Spinal cord (tissue), 10 donors: ENCODE results near the gene NDUFB10. TPM values are rescaled to one million over a fixed set of nuclear protein-coding genes. Genes with fewer than 3 reads are reported as not detected.

Source experiments
- DNase-seq, 6 donors: peaks; one replicate each; pipeline versions ENCODE4 v3.0.0 to v3.0.0-alpha.2; 2013 to 2015; ENCODE audit warnings: low spot score in 6 of 6, low read depth in 4 of 6
- H3K27ac ChIP-seq: one replicate; pipeline ENCODE4 v1.5.1; 2013; ENCODE audit warnings: low read depth, low read length, control low read depth
- H3K27me3 ChIP-seq: one replicate; pipeline ENCODE4 v1.6.1; 2013; ENCODE audit warnings: low read length; ENCODE audit not compliant: control insufficient read depth, insufficient read depth
- H3K36me3 ChIP-seq: one replicate; pipeline ENCODE4 v1.6.1; 2013; ENCODE audit warnings: low read length; ENCODE audit not compliant: control insufficient read depth, insufficient read depth
- H3K4me1 ChIP-seq: one replicate; pipeline ENCODE4 v1.6.1; 2013; ENCODE audit warnings: low read length; ENCODE audit not compliant: control insufficient read depth, insufficient read depth
- H3K4me3 ChIP-seq: one replicate; pipeline ENCODE4 v1.5.1; 2013; ENCODE audit warnings: low read depth, low read length, control low read depth
- H3K9me3 ChIP-seq: one replicate; pipeline ENCODE4 v1.6.1; 2013; ENCODE audit warnings: low read length; ENCODE audit not compliant: control insufficient read depth, insufficient read depth
- WGBS: methylation state at CpG from one replicate; pipeline ENCODE4 v1.1.5; 2013; ENCODE audit warnings: missing lambda C conversion rate; ENCODE audit not compliant: insufficient coverage; 5-methylcytosine and 5-hydroxymethylcytosine counted together
- polyA plus RNA-seq, 2 donors: library from polyadenylated mRNA; unstranded; fragments of 120-200 nt; gene quantifications; one replicate each; pipeline ENCODE4 v1.2.1, GENCODE V29; 2013; ENCODE audit not compliant: insufficient read length in 2 of 2
- total RNA-seq, 2 donors: library from RNA; depleted of rRNA in 1 of 2; stranded (reverse); fragments of 120-200 nt in 1 of 2; fragments of >200 nt in 1 of 2; gene quantifications; one replicate each; pipeline versions ENCODE4 v1.2.3 to v1.2.4, GENCODE V29; 2013 to 2014
- donor health status: healthy.

Gene NDUFB10
- total and polyA plus RNA-seq, 4 donors, result 78.7 to 178 (median 158) TPM

- H3K27me3 ChIP-seq, result peaks cover 32% of the 10 kb centered on the region
- H3K27ac ChIP-seq, result peak overlapping the region; percentile 80
- peak overlapping the region; percentile 56 for H3K4me3 ChIP-seq
- no peaks in the 10 kb centered on the region for H3K9me3 ChIP-seq
- H3K4me1 ChIP-seq, result peaks cover 63% of the 10 kb centered on the region
- WGBS, result 20% methylated on average over 17 of the region's 19 CpGs
- peaks cover 52% of the 10 kb centered on the region for H3K36me3 ChIP-seq
- peak in 1 of 6 donors; percentile 13 for DNase-seq
Measured at GRCh38 chr16:1982991-1983543, 23.7 kb downstream of the NDUFB10 start.

- H3K9me3 ChIP-seq, result no peaks in the 10 kb centered on the region
- peak; percentile 79 to 96 (median 86) for DNase-seq
- H3K27me3 ChIP-seq, result peaks cover 31% of the 10 kb centered on the region
- WGBS, result under 1% methylated on average over 109 of the region's 109 CpGs
- H3K36me3 ChIP-seq, result peaks cover 46% of the 10 kb centered on the region
- H3K4me1 ChIP-seq, result peaks cover 64% of the 10 kb centered on the region
- peak within 1 kb of the TSS; percentile 61 for H3K4me3 ChIP-seq
- H3K27ac ChIP-seq, result peak within 1 kb of the TSS; percentile 80
Measured at GRCh38 chr16:1983544-1984346, 24.4 kb downstream of the NDUFB10 start, which contains the start of gene GFER. TSS of gene GFER (plus strand) at chr16:1984193. CDS start at chr16:1984219, 26 bp downstream.

DNA sequence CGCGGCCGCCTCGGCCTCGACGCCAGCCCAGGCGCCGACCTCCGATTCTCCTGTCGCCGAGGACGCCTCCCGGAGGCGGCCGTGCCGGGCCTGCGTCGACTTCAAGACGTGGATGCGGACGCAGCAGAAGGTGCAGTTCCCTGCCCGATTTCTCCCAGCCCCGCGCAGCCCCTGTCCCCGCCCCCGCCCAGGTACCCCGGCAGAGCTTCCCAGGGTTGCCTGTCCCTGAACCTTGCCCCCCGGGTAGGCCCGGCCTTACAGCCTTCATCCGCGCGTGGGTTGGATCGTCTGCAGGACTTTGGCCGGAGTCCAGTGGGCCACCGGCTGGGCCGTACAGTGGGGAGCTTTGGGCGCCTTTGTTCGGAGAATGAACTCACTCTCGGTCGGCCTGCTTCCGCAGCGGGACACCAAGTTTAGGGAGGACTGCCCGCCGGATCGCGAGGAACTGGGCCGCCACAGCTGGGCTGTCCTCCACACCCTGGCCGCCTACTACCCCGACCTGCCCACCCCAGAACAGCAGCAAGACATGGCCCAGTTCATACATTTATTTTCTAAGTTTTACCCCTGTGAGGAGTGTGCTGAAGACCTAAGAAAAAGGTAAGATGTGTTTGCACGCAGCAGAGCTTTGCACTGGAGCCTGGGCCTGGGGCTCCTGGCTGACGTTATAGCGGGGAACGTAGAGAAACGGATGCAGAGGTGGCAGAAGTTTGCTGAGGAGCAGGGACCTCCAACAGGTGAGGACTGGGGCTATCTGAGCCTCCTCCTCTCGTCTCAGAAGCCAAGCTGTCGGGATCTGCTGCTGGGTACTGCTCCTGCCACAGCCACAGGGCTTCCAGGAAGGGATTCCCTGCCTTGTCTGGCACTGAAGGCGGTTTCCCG lies 25.2 kb downstream of the NDUFB10 start:
- 7% methylated on average over 56 of the region's 58 CpGs for WGBS

DNA sequence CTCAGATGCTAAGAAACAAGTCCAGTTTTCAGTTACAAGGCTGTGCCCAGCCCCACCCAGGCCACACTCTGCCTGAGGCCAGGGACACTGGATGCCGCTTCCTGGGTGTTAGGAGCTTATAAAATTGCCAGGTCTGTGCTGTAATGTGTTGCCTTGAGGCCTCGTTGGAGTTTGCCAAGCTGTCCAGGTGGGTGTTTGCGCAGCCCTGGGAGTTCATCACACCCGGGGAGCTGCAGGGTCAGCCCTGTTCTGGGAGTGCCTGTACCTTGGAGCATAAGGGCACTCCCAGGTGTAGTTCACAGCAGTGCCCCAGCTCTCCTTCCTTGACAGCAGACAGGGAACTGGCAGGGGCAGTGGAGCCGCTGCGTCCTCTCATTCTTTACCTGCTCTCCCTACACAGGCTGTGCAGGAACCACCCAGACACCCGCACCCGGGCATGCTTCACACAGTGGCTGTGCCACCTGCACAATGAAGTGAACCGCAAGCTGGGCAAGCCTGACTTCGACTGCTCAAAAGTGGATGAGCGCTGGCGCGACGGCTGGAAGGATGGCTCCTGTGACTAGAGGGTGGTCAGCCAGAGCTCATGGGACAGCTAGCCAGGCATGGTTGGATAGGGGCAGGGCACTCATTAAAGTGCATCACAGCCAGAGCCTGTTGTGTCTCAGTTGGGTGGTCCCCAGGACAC lies 26.3 kb downstream of the NDUFB10 start:
- H3K27me3 ChIP-seq, result peaks cover 29% of the 10 kb centered on the region
- H3K4me1 ChIP-seq, result peaks cover 66% of the 10 kb centered on the region
- no peak for DNase-seq
- H3K27ac ChIP-seq, result no peak overlapping the region
- no peaks in the 10 kb centered on the region for H3K9me3 ChIP-seq
- WGBS, result 97% methylated on average over 14 of the region's 14 CpGs
- no peak overlapping the region for H3K4me3 ChIP-seq
- H3K36me3 ChIP-seq, result peaks cover 34% of the 10 kb centered on the region

More for the DNA sequence above, 25.2 kb downstream of the NDUFB10 start:
- Histone ChIP-seq H3K36me3 (peaks cover 43% of the 10 kb centered on the region), H3K9me3 (no peaks in the 10 kb centered on the region), H3K4me3 (peak overlapping the region; percentile 61), H3K4me1 (peaks cover 70% of the 10 kb centered on the region), H3K27ac (no peak overlapping the region), H3K27me3 (peaks cover 34% of the 10 kb centered on the region)
- DNase-seq, result no peak

DNA sequence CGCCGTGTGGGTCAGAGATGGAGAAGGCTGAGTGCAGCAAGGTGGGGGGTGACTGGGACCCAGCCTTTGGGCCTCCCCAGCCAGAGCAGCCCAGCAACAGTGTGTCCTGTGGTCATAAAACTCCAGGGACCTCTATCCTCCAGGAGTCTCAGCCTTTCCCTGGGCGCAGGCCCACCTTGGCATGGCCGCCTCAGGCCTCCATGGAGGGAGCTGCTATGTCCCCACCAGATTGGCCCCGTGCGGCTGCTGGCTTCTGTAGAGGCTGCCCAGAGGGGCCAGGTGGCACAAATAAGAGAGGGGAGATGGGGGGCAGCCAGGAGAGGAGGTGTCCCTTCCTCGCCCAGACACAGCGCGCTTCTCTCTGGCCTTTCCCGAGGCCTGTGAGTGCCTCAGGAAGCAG lies 27.9 kb downstream of the NDUFB10 start:
- Histone ChIP-seq H3K4me3 (no peak overlapping the region), H3K27me3 (peaks cover 32% of the 10 kb centered on the region), H3K36me3 (peaks cover 32% of the 10 kb centered on the region), H3K4me1 (peaks cover 64% of the 10 kb centered on the region), H3K27ac (no peak overlapping the region), H3K9me3 (no peaks in the 10 kb centered on the region)
- 86% methylated on average over 5 of the region's 10 CpGs for WGBS
- DNase-seq, result no peak

- peaks cover 56% of the 10 kb centered on the region for H3K4me1 ChIP-seq
- peak within 1 kb of the TSS; percentile 31 for H3K4me3 ChIP-seq
- peaks cover 32% of the 10 kb centered on the region for H3K27me3 ChIP-seq
Measured at GRCh38 chr16:1989209-1990100, 30.1 kb downstream of the NDUFB10 start, which contains the start of gene SYNGR3. TSS of gene SYNGR3 (plus strand) at chr16:1989970. CDS start at chr16:1990103, 133 bp downstream.

DNA sequence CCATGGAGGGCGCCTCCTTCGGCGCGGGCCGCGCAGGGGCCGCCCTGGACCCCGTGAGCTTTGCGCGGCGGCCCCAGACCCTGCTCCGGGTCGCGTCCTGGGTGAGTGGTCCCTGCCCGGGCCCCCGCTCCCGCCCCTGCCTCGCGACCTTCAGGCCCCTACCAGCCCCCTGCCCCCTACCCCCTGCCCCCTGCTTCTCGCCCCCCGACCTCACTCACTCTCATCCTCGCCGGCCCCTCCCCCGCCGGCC lies 30.7 kb downstream of the NDUFB10 start:
- no peak overlapping the region for H3K27ac ChIP-seq
- H3K4me1 ChIP-seq, result peaks cover 50% of the 10 kb centered on the region
- WGBS, result under 1% methylated on average over 15 of the region's 25 CpGs
- no peak for DNase-seq
- peaks cover 32% of the 10 kb centered on the region for H3K27me3 ChIP-seq
- no peaks in the 10 kb centered on the region for H3K9me3 ChIP-seq
- H3K4me3 ChIP-seq, result peak overlapping the region; percentile 31
- peaks cover 47% of the 10 kb centered on the region for H3K36me3 ChIP-seq

More at GRCh38 chr16:1989209-1990100, 30.1 kb downstream of the NDUFB10 start, which contains the start of gene SYNGR3:
- H3K9me3 ChIP-seq, result no peaks in the 10 kb centered on the region
- under 1% methylated on average over 63 of the region's 67 CpGs for WGBS
- peaks cover 46% of the 10 kb centered on the region for H3K36me3 ChIP-seq
- peak in 2 of 6 donors; percentile 29 to 36 for DNase-seq
- H3K27ac ChIP-seq, result no peak within 1 kb of the TSS

DNA sequence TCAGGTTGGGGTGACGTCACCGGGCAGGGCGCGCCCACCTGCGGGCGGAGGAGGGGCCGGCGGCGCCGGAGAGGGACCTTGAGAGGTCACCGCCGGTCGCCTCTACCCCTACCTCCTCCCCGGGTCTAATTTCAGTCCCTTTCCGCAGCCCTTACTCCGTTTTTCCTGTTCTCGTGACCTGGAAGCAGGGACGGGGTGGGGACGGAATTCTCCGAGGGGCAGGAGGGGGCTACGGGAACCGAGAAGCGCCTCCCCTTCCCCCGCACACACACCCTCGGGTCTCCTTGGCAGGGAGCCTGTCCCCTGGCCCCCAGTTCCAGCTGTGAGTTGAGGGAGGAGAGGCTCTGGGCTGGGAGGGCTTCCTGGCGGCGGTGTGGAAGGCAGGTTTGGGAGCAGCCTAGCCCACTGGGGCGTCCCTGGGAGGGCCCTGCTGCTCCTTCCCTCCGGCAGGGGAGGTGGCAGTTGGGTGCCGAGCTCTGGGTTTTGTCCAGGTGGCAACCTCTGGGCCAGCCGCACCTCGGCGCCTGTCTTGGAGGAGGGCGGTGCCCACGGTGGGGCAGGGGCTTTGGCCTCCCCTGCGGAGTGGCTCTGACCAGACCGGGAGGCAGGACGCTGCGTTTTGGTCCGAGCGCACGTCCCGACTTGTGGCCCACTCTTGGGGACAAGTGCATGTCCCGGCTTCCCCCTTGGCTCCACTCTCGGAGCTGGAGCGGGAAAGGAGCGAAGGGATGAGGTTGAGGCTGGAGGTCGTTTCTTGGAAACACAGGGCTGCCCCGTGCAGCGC lies 31.2 kb downstream of the NDUFB10 start:
- Histone ChIP-seq H3K4me1 (peaks cover 45% of the 10 kb centered on the region), H3K27me3 (peaks cover 32% of the 10 kb centered on the region), H3K36me3 (peaks cover 45% of the 10 kb centered on the region), H3K9me3 (no peaks in the 10 kb centered on the region), H3K4me3 (peak overlapping the region; percentile 31), H3K27ac (no peak overlapping the region)
- DNase-seq, result peak in 2 of 6 donors; percentile 28 to 67
- 2% methylated on average over 41 of the region's 50 CpGs for whole genome bisulfite sequencing
